Activated naive CD8-positive, alpha-beta T cell treated with anti-CD3 and anti-CD28 coated beads for 36 hours (primary cell): ENCODE data around the gene CTNS. TPM values are rescaled to one million over a fixed set of nuclear protein-coding genes. Genes with fewer than 3 reads are reported as not detected.

Experiments used
- DNase-seq: peaks from one replicate; pipeline ENCODE4 v3.0.0; 2021
- H3K27ac Mint-ChIP-seq: one replicate; pipeline ENCODE4 v1.8.0; 2022; ENCODE audit warnings: mild to moderate bottlenecking, moderate library complexity, mixed read lengths
- H3K27me3 Mint-ChIP-seq: one replicate; pipeline ENCODE4 v1.8.0; 2022; ENCODE audit warnings: mild to moderate bottlenecking, mixed read lengths
- H3K36me3 Mint-ChIP-seq: one replicate; pipeline ENCODE4 v1.8.0; 2021; ENCODE audit warnings: mild to moderate bottlenecking, mixed read lengths
- H3K4me1 Mint-ChIP-seq: one replicate; pipeline ENCODE4 v1.8.0; 2021; ENCODE audit warnings: mixed read lengths
- H3K4me3 Mint-ChIP-seq: one replicate; pipeline ENCODE4 v1.8.0; 2022; ENCODE audit warnings: mild to moderate bottlenecking, moderate library complexity, mixed read lengths
- H3K9me3 Mint-ChIP-seq: one replicate; pipeline ENCODE4 v1.8.0; 2022; ENCODE audit warnings: mixed read lengths
- total RNA-seq, 2 experiments: library from RNA; stranded (reverse); gene quantifications; one replicate each; pipeline ENCODE4 v1.2.3, GENCODE V29; 2021

Gene CTNS
- total RNA-seq, 2 experiments from 2014 or later: 10.6 to 11.0 TPM

DNA sequence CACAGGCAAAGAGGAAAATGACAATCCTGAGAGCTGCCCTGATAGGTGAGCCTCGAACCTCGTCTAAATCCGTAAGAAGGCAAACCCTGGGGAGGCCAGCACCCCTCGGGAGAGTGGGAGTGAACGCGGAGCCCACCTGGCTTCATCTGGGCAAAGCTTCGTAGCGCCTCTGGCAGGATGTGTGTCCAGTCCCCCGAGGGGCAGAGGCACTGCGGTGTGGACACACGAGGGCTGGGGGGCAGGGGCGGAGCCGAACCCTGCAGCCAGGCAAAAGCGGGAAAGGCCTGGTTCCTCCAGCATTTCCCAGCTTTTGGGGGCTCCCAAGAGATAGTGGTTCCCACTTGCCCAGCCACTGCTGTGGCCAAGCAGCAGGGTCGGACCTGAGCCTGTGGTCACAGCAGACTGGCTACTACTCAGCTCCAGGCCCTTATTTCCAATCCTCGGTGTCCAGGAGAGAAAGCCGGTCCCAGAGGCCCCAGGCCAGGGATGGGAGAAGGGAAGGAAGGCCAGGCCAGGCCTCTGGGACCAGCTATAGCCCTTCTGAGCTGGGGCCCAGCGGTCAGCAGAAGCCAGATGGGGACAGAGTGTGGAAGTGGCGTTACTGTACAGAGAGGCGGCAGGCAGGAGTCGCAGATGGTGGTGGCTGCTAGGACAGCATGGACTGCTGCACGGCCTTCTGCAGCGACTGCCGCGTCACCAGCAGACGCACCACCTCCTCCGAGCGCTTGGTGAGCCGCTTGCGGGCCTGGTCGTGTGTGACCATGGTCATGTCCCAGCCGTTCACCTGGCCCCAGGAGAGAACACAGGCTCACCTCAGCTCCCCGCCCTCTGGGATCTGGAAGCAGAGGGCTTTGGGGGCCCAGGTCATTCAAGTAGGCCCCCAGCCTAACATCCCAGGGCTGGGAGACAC, 26.8 kb downstream of the CTNS start:
- Mint-ChIP-seq H3K4me3 (no peak overlapping the region), H3K9me3 (no peaks in the 10 kb centered on the region), H3K4me1 (peaks cover 5% of the 10 kb centered on the region), H3K36me3 (no peaks in the 10 kb centered on the region), H3K27me3 (no peaks in the 10 kb centered on the region), H3K27ac (no peak overlapping the region)
- no peak for DNase-seq

- Mint-ChIP-seq H3K9me3 (no peaks in the 10 kb centered on the region), H3K4me3 (no peak overlapping the region), H3K4me1 (peaks cover 17% of the 10 kb centered on the region), H3K36me3 (peaks cover 16% of the 10 kb centered on the region), H3K27me3 (no peaks in the 10 kb centered on the region), H3K27ac (no peak overlapping the region)
- no peak for DNase-seq
Measured at GRCh38 chr17:3665834-3666233, 29.3 kb downstream of the CTNS start.

DNA sequence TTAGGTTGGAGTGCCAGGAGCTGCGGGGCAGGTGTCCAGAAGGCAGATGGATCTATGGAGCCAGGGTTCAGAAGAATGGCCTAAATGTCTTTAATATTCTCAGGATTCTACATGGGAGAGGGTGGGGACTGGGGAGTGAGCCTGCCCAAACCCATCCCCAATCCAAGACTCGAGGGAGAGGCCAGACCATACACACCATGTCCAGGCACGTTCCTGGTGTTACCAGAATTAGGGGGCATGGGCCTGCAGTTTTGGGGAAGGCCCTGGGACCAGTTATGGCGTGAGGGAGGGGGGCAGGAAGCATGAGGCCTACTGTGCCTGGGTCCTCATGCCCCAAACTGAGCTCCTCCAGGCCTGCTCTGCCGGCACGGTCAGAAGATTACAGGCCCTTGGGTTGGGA, 30.0 kb downstream of the CTNS start:
- Mint-ChIP-seq H3K9me3 (no peaks in the 10 kb centered on the region), H3K36me3 (peaks cover 16% of the 10 kb centered on the region), H3K4me3 (no peak overlapping the region), H3K27ac (no peak overlapping the region), H3K27me3 (no peaks in the 10 kb centered on the region), H3K4me1 (peaks cover 17% of the 10 kb centered on the region)
- DNase-seq: no peak

GRCh38 chr17:3667366-3668278, 31.1 kb downstream of the CTNS start:
- Mint-ChIP-seq H3K4me3 (peak overlapping the region; percentile 95), H3K27ac (no peak overlapping the region), H3K9me3 (no peaks in the 10 kb centered on the region), H3K36me3 (peaks cover 16% of the 10 kb centered on the region), H3K4me1 (peaks cover 17% of the 10 kb centered on the region), H3K27me3 (no peaks in the 10 kb centered on the region)
- peak; percentile 13 for DNase-seq

GRCh38 chr17:3668279-3669084, 31.9 kb downstream of the CTNS start, which contains the start of the genes EMC6 and TAX1BP3:
Gene EMC6 (plus strand): TSS chr17:3668812. CDS start chr17:3669147, 335 bp downstream.
Gene TAX1BP3 (minus strand): TSS chr17:3668578. CDS start chr17:3668526, 52 bp downstream.
- Mint-ChIP-seq H3K4me1 (peaks cover 17% of the 10 kb centered on the region), H3K9me3 (no peaks in the 10 kb centered on the region), H3K27me3 (no peaks in the 10 kb centered on the region), H3K36me3 (peaks cover 16% of the 10 kb centered on the region), H3K4me3 (peak within 1 kb of the TSS; percentile 95), H3K27ac (peak within 1 kb of the TSS; percentile 92)
- peak; percentile 100 for DNase-seq

GRCh38 chr17:3669085-3669347, 32.5 kb downstream of the CTNS start:
- peaks cover 16% of the 10 kb centered on the region for H3K36me3 Mint-ChIP-seq
- H3K27ac Mint-ChIP-seq: peak overlapping the region; percentile 92
- H3K9me3 Mint-ChIP-seq: no peaks in the 10 kb centered on the region
- no peaks in the 10 kb centered on the region for H3K27me3 Mint-ChIP-seq
- DNase-seq: no peak
- H3K4me3 Mint-ChIP-seq: peak overlapping the region; percentile 95
- H3K4me1 Mint-ChIP-seq: peaks cover 17% of the 10 kb centered on the region

DNA sequence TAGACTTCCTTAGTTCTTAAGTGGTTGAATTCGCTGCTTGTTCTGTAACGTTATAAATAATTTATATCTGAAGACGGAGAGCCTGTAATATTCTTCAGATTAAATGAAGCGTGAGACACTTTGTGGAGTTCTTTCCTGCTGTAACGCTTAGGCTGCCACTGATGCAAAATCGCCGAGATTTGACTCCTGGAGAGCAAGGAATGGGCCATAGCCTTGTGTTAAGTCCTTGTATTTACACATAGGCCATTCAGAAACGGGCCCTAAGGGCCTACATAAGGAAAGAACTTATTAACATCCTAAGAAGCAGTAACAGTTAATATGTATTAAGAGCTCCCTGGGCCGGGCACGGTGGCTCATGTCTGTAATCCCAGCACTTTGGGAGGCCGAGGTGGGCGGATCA, 33.0 kb downstream of the CTNS start:
- H3K4me3 Mint-ChIP-seq: peak overlapping the region; percentile 95
- no peak for DNase-seq
- peaks cover 16% of the 10 kb centered on the region for H3K36me3 Mint-ChIP-seq
- H3K4me1 Mint-ChIP-seq: peaks cover 17% of the 10 kb centered on the region
- no peaks in the 10 kb centered on the region for H3K9me3 Mint-ChIP-seq
- no peaks in the 10 kb centered on the region for H3K27me3 Mint-ChIP-seq
- H3K27ac Mint-ChIP-seq: peak overlapping the region; percentile 92

DNA sequence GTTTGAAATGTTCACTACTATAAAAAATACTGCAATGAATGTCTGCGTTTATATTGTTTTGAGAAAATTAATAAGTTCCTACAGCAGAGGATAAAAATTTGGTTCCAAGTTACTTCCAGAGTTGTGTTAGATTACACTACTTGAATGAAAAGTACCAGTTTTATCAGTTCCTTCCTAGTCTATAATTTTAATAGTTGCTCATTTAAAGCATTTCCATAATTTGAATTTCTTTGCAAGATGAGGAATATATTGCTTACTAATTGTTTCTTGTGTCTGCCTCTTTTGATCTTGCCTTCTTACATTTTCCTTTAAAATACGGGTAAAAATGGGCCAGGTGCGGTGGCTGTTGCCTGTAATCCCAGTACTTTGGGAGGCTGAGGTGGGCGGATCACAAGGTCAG, 36.0 kb downstream of the CTNS start:
- no peak for DNase-seq
- no peak overlapping the region for H3K4me3 Mint-ChIP-seq
- no peak overlapping the region for H3K27ac Mint-ChIP-seq
- H3K4me1 Mint-ChIP-seq: peaks cover 13% of the 10 kb centered on the region
- no peaks in the 10 kb centered on the region for H3K27me3 Mint-ChIP-seq
- no peaks in the 10 kb centered on the region for H3K9me3 Mint-ChIP-seq
- H3K36me3 Mint-ChIP-seq: peaks cover 16% of the 10 kb centered on the region

- Mint-ChIP-seq H3K27me3 (no peaks in the 10 kb centered on the region), H3K4me3 (no peak overlapping the region), H3K27ac (peak overlapping the region; percentile 12), H3K36me3 (no peaks in the 10 kb centered on the region), H3K4me1 (no peaks in the 10 kb centered on the region), H3K9me3 (no peaks in the 10 kb centered on the region)
- DNase-seq: no peak
Measured at GRCh38 chr17:3675886-3676285, 39.3 kb downstream of the CTNS start.

DNA sequence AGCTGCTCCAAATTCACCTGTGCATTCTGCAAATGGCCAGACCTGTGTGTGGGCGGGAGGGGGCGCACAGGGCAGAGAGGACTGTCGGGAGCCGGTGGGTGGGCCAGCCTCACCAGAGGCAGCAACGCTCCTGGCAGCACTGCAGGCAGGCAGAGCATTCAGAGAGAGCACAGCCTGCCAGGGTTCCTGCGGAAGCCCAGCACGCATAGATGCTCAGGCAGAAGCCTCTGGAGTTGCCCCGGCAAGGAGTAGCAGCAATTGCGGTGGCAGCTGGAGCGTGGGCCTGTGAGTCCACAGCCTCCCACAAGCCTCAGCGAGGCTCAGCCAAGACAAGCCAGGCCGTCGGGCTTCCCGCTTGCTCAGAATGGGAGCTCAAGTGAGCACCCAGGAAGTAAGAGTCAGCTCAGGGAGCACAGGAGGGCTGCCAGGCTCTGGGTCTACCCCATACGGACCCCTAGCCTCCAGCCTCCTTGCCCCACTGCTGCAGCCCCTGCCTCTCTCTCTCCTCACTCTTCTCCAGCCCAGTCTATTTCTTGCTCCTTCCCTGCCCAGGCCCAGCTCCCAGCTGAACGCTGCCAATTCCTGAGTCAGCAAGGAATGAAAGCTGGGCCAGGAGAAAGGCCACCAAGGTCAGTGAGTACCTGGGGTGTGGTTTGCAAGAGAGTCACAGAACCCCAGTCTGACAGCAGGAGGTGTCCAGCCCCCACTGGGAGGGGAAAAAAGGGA, 41.7 kb downstream of the CTNS start:
- Mint-ChIP-seq H3K27me3 (no peaks in the 10 kb centered on the region), H3K9me3 (no peaks in the 10 kb centered on the region), H3K4me3 (no peak overlapping the region), H3K36me3 (no peaks in the 10 kb centered on the region), H3K4me1 (peaks cover 5% of the 10 kb centered on the region), H3K27ac (no peak overlapping the region)
- DNase-seq: no peak

- no peaks in the 10 kb centered on the region for H3K9me3 Mint-ChIP-seq
Measured at GRCh38 chr17:3678821-3679530, 42.4 kb downstream of the CTNS start.

GRCh38 chr17:3679531-3680126, 43.1 kb downstream of the CTNS start:
- Mint-ChIP-seq H3K27ac (no peak overlapping the region), H3K36me3 (no peaks in the 10 kb centered on the region), H3K4me3 (no peak overlapping the region), H3K4me1 (peaks cover 6% of the 10 kb centered on the region), H3K27me3 (no peaks in the 10 kb centered on the region), H3K9me3 (no peaks in the 10 kb centered on the region)
- no peak for DNase-seq

More at GRCh38 chr17:3678821-3679530, 42.4 kb downstream of the CTNS start:
- no peaks in the 10 kb centered on the region for H3K27me3 Mint-ChIP-seq
- no peak overlapping the region for H3K27ac Mint-ChIP-seq
- peaks cover 6% of the 10 kb centered on the region for H3K4me1 Mint-ChIP-seq
- H3K36me3 Mint-ChIP-seq: no peaks in the 10 kb centered on the region
- H3K4me3 Mint-ChIP-seq: no peak overlapping the region
- no peak for DNase-seq

DNA sequence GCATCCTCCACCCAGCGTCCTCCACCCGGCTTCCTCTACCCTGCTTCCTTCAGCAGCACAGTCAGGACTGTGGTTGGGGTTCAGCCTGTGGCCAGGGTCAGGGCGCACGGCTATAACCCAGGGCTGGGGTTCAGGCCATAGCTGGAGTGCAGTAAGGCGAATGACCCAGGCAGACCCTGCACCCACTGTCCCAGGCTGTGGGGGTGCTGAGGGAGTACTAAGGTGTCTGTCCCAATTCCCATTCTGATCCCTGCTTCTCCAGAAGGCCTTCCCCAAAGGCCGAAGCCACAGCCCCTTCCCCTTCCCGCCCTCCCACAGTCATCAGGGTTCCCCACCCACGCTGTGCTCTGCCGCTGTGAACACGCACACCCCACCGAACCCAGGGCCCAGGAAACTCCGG, 44.5 kb downstream of the CTNS start:
- no peaks in the 10 kb centered on the region for H3K27me3 Mint-ChIP-seq
- no peaks in the 10 kb centered on the region for H3K9me3 Mint-ChIP-seq
- DNase-seq: no peak
- no peak overlapping the region for H3K27ac Mint-ChIP-seq
- H3K36me3 Mint-ChIP-seq: no peaks in the 10 kb centered on the region
- peaks cover 6% of the 10 kb centered on the region for H3K4me1 Mint-ChIP-seq
- H3K4me3 Mint-ChIP-seq: no peak overlapping the region
